DLD1 (cell line): ENCODE data around the gene SPATC1L.

Experiments
- in situ Hi-C: cut with HindIII; loops from 2 replicates; pipeline ENCODE4 v1.10.0; 2017; ENCODE audit warnings: low sequenced_read_pairs

SPATC1L gene

GRCh38 chr21:46137908-46138307 is 46.4 kb downstream of the SPATC1L start:
- in situ Hi-C loops = no loop called here

GRCh38 chr21:46136739-46137349 is 47.4 kb downstream of the SPATC1L start:
- in situ Hi-C loops = no loop called here

- in situ Hi-C loops = no loop called here
These were observed 48.4 kb downstream of the SPATC1L start for GRCh38 chr21:46135782-46136395.

- in situ Hi-C loops = no loop called here
These were observed 52.2 kb downstream of the SPATC1L start for GRCh38 chr21:46131838-46132651.

- in situ Hi-C loops = no loop called here
These were observed 52.7 kb downstream of the SPATC1L start for GRCh38 chr21:46131588-46131837.

GRCh38 chr21:46130831-46131587 is 53.2 kb downstream of the SPATC1L start:
- in situ Hi-C loops = no loop called here

GRCh38 chr21:46129846-46130651 is 54.2 kb downstream of the SPATC1L start:
- in situ Hi-C loops = no loop called here

- in situ Hi-C loops = no loop called here
These were observed 55.2 kb downstream of the SPATC1L start for GRCh38 chr21:46128933-46129571.

- in situ Hi-C loops = no loop called here
These were observed 55.9 kb downstream of the SPATC1L start for GRCh38 chr21:46128106-46128932.

- in situ Hi-C loops = no loop called here
These were observed 56.8 kb downstream of the SPATC1L start for GRCh38 chr21:46127239-46128105.

GRCh38 chr21:46126309-46127238 is 57.7 kb downstream of the SPATC1L start:
- in situ Hi-C loops = no loop called here

GRCh38 chr21:46125846-46126301 is 58.4 kb downstream of the SPATC1L start:
- in situ Hi-C loops = no loop called here

- in situ Hi-C loops = loop anchor here (25.0 kb wide), 1 partner anchor 113 kb away; no protein-coding TSS in a partner anchor
These were observed 59.1 kb downstream of the SPATC1L start for GRCh38 chr21:46124926-46125845.

GRCh38 chr21:46124083-46124925 is 60.0 kb downstream of the SPATC1L start:
- in situ Hi-C loops = loop anchor here (25.0 kb wide), 1 partner anchor 112 kb away; no protein-coding TSS in a partner anchor
